ENCODE data around the gene ZBED5. TPM values are rescaled to one million over a fixed set of nuclear protein-coding genes. Genes with fewer than 3 reads are reported as not detected.

Gene ZBED5
- total and polyA plus RNA-seq, 9 of the 15 experiments (the other 6 are each of a cell fraction or from before 2014, with no cell fraction given): 12.4 to 70.7 (median 26.8) TPM

- no peak for TF ChIP-seq ZKSCAN1 (IDR thresholded peaks at IDR 0.05; ENCODE audit: low read depth, low read length)
- TF ChIP-seq MAX (CRISPR knock-in tag; IDR thresholded peaks at IDR 0.05): no peak
- TF ChIP-seq ZNF143 (CRISPR knock-in tag; IDR thresholded peaks at IDR 0.05): no peak
- no peak for TF ChIP-seq RNF2 (IDR thresholded peaks at IDR 0.05)
- TF ChIP-seq CBFB (CRISPR knock-in tag; IDR thresholded peaks at IDR 0.05): no peak
- TF ChIP-seq THAP12 (CRISPR knock-in tag; IDR thresholded peaks at IDR 0.05): no peak
- TF ChIP-seq POLR2AphosphoS5 (IDR thresholded peaks at IDR 0.05; ENCODE audit: control insufficient read depth, insufficient read depth, low read depth, low read length): peak; percentile 9; the same call in 1 of the 2 replicates
- no peak for TF ChIP-seq DACH1 (IDR thresholded peaks at IDR 0.05; ENCODE audit: partially characterized antibody)
- no peak for TF ChIP-seq CBX5 (IDR thresholded peaks at IDR 0.05; ENCODE audit: borderline replicate concordance, low read depth)
- no peak for TF ChIP-seq CBX1 (IDR thresholded peaks at IDR 0.05; ENCODE audit: low read depth)
- TF ChIP-seq HNRNPL (IDR thresholded peaks at IDR 0.05; ENCODE audit: low read depth, low read length): 0 out of 2 replicates have a peak, but pooled peaks have one; percentile 40
- TF ChIP-seq BACH1 (tag; IDR thresholded peaks at IDR 0.05): no peak; the same call in 1 of the 2 replicates
- no peak for TF ChIP-seq KDM5B (IDR thresholded peaks at IDR 0.05; ENCODE audit: insufficient replicate concordance, low read depth, low read length)
- TF ChIP-seq SIN3B (IDR thresholded peaks at IDR 0.05; ENCODE audit: low read depth): no peak
- no peak for TF ChIP-seq E2F1 (CRISPR knock-in tag; IDR thresholded peaks at IDR 0.05)
- 0 out of 2 replicates have a peak, but pooled peaks have one; percentile 13 for TF ChIP-seq ZBTB49 (CRISPR knock-in tag; IDR thresholded peaks at IDR 0.05; ENCODE audit: borderline replicate concordance)
Observed at GRCh38 chr11:10807493-10808234, 50.2 kb downstream of the ZBED5 start (continued).
